GM19372 (cell line): ENCODE data around the gene CLBA1.

Experiments used
- ATAC-seq: cut with Tn5 transposase; IDR thresholded peaks from one replicate; pipeline ENCODE4 v1.9.1; 2021; ENCODE audit warnings: mild to moderate bottlenecking, low read depth, moderate library complexity; ENCODE audit not compliant: unreplicated experiment

CLBA1 gene

DNA sequence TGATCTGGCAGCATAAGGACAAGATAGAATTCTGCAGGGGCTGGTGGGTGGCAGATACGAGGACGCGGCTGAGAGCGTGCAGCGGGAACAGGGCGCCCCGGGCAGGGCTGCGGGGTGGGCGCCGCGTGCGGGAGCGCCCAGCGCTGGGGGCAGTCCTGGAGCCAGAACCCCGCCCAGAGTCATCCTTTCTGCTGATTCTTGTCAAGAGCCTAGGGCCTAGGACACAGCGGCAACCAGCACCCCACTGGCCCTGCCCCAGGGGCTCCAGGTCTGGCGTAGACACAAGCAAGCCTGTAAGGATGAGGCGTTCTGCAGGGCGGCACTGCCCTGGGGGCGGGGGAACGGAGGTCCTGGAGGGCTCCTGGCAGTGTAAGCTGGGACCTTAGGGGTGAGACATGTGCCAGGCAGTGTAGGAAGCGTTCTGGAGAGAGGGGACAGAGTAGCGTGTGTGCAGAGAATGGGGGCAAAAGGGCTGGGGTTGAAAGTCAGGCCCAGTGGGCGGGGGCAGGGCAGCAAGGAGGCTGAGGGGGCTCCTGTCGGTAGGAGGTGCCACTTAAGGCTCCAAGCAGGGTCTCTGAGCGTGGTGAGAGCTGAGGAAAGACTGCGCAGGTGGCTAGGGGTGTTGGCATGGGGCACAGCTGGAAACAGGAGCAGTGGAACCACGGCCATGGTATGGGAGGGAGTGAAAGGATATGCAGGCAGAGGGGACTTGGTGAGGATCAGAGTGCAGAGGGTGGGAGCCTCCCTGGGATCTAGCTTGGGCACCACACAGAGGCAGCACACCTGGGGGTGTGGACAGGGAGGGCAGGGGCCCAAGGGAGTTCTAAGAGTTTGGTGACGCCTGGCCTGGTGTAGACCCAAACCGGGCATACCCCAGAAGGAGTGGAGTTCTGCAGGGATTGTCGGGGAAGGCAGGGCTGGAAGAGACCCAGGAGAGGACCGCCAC, 6.6 kb upstream of the CLBA1 start:
- no peak for ATAC-seq

DNA sequence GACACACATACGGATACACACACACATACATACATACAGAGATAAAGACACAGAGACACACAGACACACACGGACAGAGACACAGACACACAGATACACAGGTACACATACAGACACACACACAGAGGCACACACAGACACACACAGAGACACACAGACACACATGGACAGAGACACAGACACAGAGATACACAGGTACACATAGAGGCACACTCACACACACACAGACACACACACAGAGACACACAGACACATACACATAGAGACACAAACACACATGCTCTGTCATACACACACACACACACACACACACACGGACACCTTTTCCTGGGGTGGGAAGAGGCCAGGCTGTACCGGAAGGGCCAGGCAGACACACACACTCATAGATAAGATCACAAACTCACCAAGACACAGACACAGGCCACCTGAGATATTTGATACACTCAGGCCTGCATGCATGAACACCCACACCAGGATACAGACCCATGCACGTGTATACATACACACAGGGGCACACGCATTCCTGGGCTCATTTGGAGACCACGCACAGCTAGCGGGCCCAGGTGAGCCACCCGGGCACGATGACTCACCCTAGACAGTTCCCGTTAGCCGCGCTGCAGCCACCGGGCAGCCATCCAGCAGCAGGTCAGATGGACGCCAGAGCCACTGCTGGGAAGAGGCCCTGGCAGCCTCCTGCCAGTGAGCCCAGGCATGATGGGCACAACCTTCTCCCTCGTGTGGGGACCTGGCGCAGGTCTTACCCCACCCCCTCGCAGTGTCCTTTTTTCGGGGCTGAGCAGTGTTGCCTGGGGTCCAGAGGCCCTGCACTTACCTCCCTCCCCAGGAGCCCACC, 5.6 kb upstream of the CLBA1 start:
- ATAC-seq, result no peak

DNA sequence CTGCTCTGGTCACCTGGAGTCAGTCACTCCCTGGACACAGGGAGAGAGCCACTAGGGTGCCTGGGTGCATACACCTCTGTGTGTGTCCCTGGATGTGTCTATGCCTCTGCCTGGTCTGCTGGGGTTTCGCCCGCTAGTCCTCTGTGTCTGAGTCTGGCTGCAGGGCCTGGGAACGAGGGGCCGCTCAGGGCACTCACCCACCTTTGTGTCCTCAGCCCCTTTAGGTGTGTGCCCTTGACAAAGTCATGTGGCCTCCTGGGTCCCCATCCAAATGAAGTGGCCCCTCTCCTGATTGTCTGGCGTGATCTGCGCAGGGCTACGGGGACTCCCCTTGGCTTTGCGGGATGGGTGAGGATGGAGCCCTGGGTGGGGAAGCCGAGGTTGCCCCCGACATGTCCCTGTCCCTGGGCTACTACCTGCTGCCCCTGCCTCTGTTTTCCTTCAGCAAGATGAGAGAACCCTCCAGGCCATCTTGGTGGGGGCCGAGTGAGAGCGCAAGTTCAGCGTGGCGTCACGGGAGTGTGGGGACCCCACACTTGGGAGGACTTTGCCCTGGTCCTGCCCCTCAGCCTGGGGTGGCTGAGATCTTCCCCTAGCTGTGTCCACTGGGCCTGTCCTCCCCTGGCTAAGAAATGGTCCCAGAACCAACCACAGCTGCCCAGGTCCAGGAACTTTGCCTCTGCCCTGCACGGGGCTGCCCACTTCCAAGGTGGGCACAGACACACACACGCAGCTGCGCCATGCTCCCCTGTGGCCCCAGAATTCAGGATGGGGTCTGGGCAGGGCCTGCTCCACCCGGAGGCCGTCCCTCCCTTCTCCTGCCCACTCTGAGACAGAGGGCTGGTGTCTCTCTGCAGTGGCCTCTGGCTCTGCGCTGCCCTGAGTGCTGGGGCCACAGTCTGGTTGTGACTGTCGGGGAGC, 4.7 kb upstream of the CLBA1 start:
- ATAC-seq, result no peak

DNA sequence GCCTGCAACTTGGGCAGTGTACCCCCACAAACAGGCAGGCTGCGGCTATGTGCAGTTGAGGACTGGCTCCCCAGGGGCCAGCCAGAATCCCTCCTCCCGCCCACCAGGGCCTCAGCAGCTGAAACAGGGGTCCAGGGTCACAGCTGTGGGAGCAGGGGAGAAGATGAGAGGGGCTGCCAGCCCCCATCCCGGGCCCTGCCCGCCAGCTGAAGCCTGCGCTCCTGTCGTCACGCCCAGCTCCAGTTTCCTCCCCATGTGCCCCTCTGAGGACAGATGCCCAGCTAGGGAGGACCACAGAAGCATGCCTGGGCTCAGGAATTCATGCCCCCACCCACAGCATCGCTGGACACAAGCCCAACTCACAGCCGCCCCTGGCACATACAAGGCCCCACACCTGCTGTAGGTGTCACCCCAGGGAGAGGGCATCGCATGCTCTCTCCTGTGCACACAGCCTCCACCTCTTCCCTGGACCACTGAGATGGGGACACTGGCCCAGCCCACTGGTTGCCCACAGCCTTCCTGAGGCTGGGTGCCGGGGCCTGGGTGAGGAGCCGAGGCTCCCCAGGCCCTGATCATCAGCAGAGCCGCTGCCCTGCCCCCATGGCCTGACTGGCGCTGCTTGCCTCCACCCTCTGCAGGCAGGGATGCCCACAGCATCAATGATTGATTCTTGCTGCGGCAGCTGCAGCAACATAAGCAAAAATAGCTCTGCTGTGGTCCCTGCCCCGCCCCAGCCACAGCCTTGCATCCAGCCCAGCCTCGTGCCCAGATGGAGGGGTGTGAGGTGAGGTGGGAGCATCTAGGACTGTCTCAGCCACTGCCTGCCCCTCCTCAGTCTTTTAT, 3.7 kb upstream of the CLBA1 start:
- ATAC-seq, result no peak

DNA sequence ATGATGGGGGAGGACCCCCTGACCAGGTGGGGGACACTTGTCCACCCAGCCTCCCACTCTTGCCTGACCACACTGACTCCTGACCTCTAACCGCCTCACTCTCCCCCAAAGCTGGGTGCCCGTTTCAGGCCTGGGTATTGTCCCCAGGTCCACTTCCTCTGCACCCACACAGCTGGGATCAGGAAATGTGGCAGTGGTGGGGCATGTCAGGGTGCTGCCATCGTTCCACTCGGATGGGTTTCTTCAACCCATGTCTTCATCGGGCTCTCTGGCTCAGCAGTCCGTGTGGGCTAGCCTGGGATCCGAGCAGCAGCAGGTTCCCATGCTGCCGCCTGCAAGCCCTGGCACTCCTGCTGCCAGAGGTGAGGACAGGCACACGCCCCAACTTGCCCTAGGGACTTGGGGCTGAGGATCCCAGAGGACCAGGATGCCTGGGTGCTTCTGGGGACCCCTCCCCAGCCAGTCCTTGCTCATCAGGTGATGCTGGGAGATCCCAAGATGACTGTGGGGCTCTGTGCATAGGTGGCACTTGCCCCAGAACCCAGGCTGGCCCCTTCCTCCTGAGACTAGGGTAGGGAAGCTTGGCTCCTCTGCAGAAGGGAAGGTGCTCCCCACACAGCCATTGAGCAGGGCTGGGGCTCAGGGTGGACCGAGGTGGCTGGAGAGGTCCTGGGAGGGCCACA, 2.9 kb upstream of the CLBA1 start:
- no peak for ATAC-seq

DNA sequence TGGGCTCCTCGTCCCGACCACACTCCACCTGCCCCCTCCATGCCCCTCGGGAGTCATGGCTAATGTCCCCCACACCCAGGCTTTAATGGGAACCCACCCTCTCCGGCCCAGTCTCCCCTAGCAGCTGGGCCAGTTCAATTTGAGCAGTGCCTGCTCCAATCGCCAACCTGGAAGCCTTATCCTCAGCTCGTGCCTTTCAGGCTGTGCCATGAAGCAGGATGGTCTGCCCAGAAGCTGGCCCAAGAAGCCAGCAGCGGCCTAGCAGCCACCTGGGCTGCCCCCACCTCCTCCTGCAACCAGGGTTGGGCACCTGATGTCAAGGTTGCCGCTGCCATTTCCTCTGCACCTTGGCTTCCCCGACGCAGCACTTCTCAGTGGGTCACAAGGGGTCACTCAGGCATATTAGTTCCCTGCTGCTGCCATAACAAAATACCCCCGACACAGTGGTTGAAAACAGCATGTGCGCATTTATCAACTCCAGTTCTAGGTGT, 2.3 kb upstream of the CLBA1 start:
- ATAC-seq, result no peak

DNA sequence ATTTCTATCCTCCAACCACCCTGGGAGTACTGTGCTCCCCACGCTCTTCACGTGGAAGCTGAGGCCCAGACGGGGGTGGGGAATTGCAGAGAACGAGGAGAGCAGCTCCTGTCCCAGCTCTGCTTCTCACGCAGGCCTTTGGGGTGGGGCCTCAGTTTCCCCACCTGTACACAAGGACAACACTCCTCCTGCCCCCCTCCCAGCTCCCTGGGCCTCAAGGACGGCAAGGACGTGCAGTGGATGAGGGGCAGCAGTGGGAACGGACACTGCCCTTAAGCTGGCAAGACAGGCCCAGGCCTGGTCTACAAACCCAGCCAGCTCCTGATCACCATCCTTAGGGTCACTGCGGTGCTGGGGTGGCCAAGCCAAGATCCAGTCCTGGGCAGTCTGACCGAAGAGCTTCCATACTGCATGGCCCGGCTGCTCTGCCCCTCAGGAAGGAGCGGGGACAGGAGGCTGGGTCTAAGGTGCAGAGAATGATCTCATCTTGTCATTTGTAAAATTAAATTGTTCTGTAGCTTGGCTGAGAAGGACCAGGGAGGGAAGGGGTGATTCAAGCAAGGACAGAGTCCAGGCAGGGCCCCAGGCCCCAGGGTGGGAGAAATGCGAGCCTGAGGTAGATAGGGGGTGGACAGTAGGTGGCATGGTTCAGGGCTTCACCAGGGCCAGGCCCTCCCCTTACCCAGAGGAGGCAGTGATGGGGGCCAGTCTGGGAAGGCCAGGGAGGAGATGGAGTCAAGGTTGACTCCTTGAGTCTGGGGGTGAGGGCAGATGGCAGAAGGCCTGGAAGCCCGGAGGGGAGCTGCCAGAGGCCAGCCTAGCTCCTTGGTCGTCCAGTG, 1.3 kb upstream of the CLBA1 start:
- ATAC-seq, result no peak

DNA sequence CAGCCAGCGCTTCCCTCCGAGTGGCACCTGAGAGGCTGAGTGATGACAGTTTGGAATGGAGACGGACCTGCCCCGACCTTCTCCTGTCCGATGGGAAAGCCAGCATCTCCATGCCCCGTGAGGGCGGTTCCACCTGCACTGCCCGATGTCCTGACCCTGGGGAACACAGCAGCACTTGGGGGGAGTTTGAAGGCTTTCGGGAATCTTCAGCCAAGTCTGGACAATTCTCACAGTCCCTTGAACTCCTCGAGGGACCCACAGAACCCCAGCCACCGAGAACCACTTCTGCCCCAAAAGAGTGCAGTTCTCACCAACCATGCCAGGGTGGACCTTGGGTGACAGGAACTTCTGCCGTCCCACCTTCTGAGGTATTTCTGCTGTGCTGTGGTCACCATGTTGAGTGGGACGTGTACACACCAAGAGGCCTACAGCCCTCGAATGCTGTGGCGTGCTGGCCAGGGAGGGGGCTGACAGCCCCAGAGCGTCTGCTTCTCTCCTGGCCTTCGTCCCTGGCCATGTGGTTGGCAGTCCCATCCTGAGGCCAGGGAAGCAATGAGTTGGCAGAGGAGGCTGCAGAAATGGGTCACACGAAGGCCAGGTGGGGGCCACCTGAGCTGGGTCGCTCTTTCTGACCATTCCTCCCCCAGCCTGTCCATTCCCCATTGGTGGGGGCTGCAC, 1.0 kb downstream of the CLBA1 start:
- no peak for ATAC-seq

DNA sequence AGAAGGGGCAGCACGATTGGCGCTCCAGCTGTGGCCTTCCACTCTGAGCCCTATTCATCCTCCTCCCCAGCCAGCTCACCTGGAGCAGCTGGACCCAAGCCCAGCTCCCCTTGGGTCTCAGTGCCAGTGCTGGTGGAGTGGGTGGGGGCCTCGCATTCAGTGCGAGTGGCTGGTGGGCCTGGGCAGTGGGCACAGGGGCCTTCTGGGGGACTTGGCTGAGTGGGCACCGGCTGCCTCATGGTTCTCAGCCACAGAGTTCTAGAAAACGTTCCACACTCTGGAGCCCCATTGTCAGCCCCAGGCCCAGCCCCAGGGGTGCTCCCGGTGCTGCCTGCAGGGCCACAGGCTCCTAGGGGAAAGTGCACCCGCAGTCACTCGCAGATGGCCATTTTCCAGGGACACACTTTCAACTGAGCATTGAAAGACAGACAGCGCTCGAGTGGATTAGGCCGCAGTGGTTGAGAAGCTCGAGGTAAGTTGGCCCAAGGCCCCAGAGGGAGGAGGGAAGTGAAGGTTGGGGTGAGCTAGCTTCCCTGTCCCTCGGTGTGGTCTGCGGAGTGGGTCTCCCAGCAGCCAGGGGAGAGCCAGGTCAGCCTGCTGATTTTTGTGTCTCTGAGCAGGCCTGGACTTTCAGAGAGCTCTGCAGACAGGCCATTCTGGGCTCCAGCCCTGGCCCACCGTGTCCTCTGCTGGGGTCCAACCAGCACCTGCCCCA, 3.8 kb downstream of the CLBA1 start:
- no peak for ATAC-seq

DNA sequence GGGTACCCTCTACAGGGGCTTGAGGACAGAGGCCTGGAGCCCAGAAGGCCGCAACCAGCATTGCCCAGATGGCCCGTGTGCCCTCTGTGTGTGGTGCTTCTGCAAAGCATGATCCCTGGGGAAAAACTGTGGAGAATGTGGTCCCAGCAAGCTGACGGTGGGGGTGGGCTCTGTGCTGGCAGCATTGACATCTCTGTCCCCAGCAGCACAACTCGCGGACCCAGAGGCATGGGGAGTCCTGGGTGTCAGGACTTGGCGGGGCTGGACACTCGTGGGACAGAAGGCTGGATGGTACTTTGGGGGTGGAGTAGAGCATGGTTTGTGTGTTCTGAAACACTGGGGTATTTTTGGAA, 4.3 kb downstream of the CLBA1 start:
- no peak for ATAC-seq

DNA sequence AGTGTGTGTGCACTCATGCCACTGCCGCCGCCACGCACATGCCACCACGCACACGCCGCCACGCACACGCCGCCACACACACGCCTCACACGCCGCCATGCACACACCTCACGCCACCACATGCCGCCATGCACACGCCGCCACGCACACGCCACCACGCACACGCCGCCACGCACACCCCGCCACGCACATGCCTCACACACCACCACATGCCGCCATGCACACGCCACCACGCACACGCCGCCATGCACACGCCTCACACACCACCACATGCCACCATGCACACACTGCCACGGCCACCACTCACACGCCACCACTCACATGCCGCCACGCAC, 6.3 kb downstream of the CLBA1 start:
- ATAC-seq, result no peak

DNA sequence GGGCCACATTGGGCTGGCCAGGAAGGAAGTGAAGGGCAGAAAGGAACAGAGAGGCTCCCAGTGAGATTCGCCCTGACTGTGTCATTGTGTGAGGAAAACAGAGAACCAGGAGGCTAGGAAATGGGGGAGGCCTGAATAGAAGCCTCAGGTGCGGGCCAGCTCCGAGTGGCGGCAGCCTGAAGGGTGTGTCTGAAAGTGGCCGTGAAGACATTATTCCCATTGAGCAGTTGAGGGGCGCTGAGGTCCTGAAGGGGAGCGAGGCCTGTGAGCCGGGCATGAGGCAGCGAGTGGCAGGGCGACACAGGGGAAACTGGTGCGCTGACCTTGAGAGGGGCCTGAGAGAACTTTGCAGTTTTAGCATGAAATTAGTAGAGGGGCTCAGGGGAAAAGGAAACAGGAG, 6.9 kb downstream of the CLBA1 start:
- ATAC-seq, result no peak

DNA sequence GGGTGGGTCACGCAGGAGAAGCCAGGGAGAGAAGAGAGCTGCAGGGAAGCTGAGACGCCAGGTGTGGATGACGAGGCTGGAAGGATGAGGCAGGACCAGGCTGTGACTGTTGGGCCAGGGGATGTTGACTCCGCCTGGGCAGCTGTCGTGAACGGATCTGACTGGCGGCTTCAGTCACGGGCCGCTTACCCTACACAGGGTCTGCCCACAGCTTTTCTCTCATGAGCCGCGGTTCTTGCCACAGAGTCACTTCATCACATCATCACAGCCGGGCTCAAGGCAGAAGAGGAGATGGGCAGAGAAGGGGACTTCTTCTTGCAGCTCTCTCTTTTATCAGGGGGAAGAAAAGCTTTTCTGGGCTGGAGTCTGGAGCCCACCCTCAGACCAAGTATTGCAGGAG, 7.7 kb downstream of the CLBA1 start:
- no peak for ATAC-seq

DNA sequence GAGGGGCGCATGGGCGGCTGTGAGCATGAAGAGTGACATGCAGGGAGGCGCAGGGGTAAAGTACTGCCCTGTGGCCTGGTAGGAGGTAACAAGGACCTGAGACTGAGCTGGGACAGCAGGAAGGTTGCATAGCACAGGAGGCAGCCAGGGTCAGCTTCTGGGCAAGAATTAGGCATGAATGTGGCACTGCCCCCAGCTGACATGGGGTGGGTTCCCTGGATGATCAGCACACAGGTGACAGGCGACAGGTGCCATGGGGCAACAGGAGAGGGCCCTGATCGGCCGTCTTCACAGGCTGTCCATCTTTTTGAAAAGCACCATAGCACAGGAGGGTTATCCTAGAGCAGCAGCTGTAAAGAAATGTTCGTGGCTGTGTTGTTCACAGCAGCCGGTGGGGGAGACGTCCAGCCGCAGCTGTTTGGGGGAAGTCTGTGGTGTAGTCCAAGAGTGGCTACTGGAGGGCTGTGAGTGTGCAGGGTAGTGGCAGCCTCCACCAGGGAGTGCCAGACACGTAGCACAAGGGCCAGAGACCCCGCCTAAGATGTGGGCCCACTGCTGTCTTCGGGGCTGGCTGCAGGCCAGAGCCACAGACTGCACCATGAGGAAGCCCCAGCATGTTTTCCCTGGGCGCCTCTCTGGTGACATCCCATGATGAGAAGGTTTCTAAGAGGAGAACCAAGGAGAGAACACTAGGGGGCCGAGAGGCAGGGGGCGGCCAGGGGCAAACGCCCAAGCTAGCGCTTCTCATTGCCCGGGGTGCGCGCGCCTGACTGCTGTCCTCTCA, 8.4 kb downstream of the CLBA1 start:
- ATAC-seq, result no peak

DNA sequence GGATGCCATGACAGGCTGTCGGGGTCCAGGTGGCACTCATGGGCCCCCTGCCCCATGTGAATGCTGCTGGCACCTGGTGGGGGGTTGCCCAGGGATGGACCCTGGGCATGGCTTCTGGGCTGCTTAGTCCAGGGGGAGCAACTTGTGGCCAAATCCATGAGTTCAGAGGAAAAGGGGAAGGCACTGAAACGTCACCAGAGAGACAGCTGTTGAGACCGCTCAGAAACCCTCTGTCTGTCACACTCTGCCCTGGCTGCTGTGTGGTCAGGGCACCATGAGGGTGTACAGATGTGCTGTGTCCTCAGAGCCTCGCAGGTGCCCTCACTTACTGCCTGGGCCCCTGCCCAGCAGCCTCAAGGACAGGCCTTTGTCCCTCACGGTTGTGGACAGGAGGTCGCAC, 9.4 kb downstream of the CLBA1 start:
- no peak for ATAC-seq

DNA sequence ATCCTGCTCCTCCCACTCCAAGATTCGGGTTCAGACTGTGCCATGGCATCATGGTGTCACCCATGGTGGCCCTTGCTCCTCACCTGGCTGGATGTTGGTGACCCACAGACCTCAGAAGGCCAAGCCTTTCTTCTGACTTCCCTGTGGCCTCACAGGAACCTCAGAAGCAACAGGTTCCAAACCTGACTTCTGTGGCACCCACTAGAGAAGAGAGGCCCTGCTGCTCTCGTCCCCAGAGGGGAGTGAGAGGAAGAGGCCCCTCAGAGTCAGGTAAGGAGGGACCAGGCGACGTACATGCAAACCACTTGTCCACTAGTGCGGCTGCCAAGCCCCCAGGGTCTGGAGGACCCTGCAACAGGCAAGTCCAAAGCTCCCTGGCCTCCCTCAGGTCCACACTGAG, 10.4 kb downstream of the CLBA1 start:
- ATAC-seq, result no peak
